Vagina (tissue), 2 donors: Measurements from ENCODE around the gene FAM124A. TPM values are rescaled to one million over a fixed set of nuclear protein-coding genes. Genes with fewer than 3 reads are reported as not detected.

Source experiments
- DNase-seq, 2 donors: peaks; one replicate each; pipeline ENCODE4 v3.0.0-alpha.2; 2017; ENCODE audit errors: extremely low spot score in 2 of 2
- H3K27ac ChIP-seq: fragments of 200-600 bp; sonication (generic); one replicate; pipeline ENCODE4 v1.5.1; 2019
- H3K27me3 ChIP-seq: fragments of 200-600 bp; sonication (generic); one replicate; pipeline ENCODE4 v1.5.1; 2019
- H3K36me3 ChIP-seq, 2 donors: fragments of 200-600 bp; sonication (generic); one replicate each; pipeline ENCODE4 v1.5.1; 2017 to 2019
- H3K4me1 ChIP-seq: fragments of 200-600 bp; sonication (generic); one replicate; pipeline ENCODE4 v1.5.1; 2019
- H3K4me3 ChIP-seq, 2 donors: fragments of 200-600 bp; sonication (generic); 1 replicate in 1 of 2; 2 replicates in 1 of 2; pipeline ENCODE4 v1.5.1; 2016 to 2019
- H3K9me3 ChIP-seq: fragments of 200-600 bp; sonication (generic); one replicate; pipeline ENCODE4 v1.5.1; 2019
- POLR2A ChIP-seq, 2 donors: fragments of 450-650 bp; IDR thresholded peaks; one replicate each; pipeline ENCODE4 v1.6.1; 2017; ENCODE audit warnings: antibody characterized with exemption in 2 of 2, mild to moderate bottlenecking in 2 of 2, moderate library complexity in 2 of 2
- POLR2AphosphoS5 ChIP-seq, 2 donors: sonication (generic); formaldehyde crosslinking; IDR thresholded peaks; one replicate each; pipeline ENCODE4 v1.9.0; 2017; ENCODE audit warnings: antibody characterized with exemption in 2 of 2, mild to moderate bottlenecking in 2 of 2, low read depth in 1 of 2; ENCODE audit not compliant: insufficient read depth in 1 of 2
- intact Hi-C: fragments of 100-400 bp; cut with DNase I; formaldehyde crosslinking; loops from one replicate; pipeline ENCODE4 v1.15.1; 2023
- total RNA-seq: library from RNA; depleted of rRNA; stranded (reverse); fragments of >200 nt; gene quantifications from one replicate; pipeline ENCODE4 v1.2.3, GENCODE V29; 2016
- TF ChIP-seq, protein P1 (sequence below), 3 experiments: fragments of 450-650 bp in 2 of 3; fragments of 200-600 bp in 1 of 3; sonication (generic) in 1 of 3; IDR thresholded peaks; one replicate each; pipeline ENCODE4 v1.5.1; 2017 to 2019; ENCODE audit warnings: antibody characterized with exemption in 3 of 3, mild to moderate bottlenecking in 2 of 3, moderate library complexity in 2 of 3

Gene FAM124A
- total RNA-seq, 1 donor from 2014 or later, result 5.4 TPM

DNA sequence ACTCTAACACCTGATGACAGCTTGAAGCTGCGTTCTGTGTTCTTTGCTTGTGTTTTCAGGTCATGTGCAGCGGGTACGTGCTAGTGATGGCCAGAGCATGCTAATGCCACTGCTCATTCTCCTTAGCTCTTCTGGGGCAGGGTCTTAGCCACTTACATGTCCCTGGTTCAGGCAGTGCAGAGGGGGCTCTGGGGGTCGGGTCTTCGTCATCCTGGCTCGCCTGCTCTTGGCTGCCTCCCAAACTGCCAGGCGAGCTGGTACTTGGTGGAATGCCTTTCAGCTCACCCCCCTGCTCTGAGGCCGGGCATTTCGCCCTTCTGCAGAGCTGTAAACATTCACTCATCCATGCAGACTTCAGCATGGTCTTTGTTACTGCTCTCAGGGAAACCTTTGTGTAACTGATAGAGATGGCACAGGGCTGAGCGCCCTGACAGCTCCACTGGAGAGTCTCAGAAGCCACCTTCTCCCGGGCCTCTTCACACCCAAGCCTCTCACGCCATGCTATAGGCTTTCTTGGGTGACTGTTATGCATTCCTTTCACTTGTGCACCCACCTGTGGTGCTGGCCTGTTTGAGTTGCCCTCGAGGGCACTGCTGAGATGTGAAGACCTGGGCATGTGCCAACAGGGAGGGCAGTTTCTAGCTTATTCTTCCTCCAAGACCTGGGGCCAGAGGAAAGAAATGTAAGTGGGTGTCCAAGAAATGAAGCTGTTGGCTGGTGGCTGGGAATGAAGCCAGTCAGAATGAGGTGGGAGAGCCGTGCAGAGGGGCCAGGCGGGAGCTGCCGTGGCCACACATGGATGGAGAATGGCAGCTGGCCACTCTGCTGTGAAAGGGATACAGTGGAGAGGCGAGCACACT lies 24.4 kb downstream of the FAM124A start:
- Histone ChIP-seq H3K27ac (no peak overlapping the region), H3K9me3 (no peaks in the 10 kb centered on the region), H3K36me3 (no peaks in the 10 kb centered on the region), H3K27me3 (no peaks in the 10 kb centered on the region), H3K4me3 (peak overlapping the region in 1 of 2 donors; percentile 2), H3K4me1 (no peaks in the 10 kb centered on the region)
- TF ChIP-seq POLR2A (IDR thresholded peaks at IDR 0.05) (no peak), POLR2AphosphoS5 (IDR thresholded peaks at IDR 0.05; ENCODE audit: insufficient read depth in 1 of 2, low read depth in 1 of 2) (no peak)
- TF ChIP-seq, protein P1, sequence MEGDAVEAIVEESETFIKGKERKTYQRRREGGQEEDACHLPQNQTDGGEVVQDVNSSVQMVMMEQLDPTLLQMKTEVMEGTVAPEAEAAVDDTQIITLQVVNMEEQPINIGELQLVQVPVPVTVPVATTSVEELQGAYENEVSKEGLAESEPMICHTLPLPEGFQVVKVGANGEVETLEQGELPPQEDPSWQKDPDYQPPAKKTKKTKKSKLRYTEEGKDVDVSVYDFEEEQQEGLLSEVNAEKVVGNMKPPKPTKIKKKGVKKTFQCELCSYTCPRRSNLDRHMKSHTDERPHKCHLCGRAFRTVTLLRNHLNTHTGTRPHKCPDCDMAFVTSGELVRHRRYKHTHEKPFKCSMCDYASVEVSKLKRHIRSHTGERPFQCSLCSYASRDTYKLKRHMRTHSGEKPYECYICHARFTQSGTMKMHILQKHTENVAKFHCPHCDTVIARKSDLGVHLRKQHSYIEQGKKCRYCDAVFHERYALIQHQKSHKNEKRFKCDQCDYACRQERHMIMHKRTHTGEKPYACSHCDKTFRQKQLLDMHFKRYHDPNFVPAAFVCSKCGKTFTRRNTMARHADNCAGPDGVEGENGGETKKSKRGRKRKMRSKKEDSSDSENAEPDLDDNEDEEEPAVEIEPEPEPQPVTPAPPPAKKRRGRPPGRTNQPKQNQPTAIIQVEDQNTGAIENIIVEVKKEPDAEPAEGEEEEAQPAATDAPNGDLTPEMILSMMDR (IDR thresholded peaks at IDR 0.05), result no peak
- intact Hi-C loops, result no loop called here
- DNase-seq, result peak in 1 of 2 donors; percentile 75

DNA sequence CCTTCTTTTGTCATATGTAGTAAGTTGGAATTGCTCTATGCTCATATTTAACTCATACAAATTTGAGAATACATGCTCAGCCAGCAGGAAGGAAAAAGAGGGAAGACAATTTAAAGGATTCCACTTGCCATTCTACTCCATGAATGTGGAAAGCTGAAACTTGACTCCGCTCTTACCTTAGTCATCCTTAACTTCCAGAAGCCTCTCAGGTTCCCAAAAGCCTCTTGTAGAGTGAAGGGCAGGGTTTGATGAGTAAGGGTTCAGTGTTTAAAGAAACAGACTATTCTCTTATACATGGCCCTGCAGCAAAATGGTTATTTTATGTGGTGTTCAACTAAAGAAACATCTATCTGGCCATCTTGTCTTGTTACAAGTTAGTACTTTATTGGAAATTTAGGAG lies 27.1 kb downstream of the FAM124A start:
- Histone ChIP-seq H3K27me3 (no peaks in the 10 kb centered on the region), H3K4me3 (no peak overlapping the region), H3K36me3 (no peaks in the 10 kb centered on the region), H3K27ac (no peak overlapping the region), H3K4me1 (no peaks in the 10 kb centered on the region), H3K9me3 (no peaks in the 10 kb centered on the region)
- intact Hi-C loops, result no loop called here
- no peak for DNase-seq
- TF ChIP-seq POLR2AphosphoS5 (IDR thresholded peaks at IDR 0.05; ENCODE audit: insufficient read depth in 1 of 2, low read depth in 1 of 2), result no peak
- TF ChIP-seq POLR2A (IDR thresholded peaks at IDR 0.05), result no peak
- TF ChIP-seq, protein P1 (IDR thresholded peaks at IDR 0.05), result no peak

DNA sequence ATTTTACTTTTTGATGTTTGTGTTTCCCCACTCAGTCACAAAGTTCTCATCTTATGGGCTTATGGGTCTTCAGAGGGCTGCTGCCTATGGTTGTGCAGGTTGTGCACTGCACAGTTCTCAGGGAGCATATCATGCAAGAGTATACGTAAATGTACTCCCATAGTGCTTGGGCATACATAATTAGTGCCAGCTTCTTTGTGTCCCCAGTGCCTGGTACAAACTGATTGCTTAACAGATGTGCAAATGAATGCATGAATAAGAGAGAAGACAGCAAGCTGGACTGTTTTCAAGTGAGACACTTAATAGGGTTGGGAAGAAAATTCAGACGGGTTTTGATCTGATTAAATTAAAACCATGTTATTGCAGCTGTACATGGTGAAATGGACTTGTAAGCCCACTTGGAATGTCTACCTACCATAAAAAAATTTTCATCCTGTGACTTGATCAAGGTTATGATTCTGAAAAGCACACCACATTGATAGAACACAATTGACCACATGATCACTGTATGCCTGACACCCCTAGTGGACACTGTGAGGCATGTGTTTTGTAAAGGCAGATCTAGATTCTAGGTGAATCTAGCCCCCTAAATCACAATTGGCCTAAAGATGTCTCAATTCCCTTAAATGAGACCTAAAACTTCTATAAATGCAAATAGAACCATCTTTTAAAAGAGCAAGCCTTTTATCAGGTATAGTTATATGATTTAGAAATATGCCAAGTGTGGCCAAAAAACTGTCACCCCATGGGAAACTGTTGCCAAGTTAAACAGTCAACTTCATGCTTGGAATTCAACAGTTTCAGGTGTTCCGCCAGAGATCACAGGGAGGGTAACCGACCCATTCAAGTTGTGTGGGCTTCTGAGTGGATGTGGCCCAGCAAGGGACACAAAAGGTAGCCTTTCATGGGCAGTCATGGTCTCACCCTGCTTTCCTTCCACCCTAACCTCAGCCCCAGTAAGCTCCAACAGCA lies 27.9 kb downstream of the FAM124A start:
- TF ChIP-seq, protein P1 (IDR thresholded peaks at IDR 0.05), result no peak
- no peak for TF ChIP-seq POLR2AphosphoS5 (IDR thresholded peaks at IDR 0.05; ENCODE audit: insufficient read depth in 1 of 2, low read depth in 1 of 2)
- no peak for TF ChIP-seq POLR2A (IDR thresholded peaks at IDR 0.05)
- Histone ChIP-seq H3K4me3 (no peak overlapping the region), H3K27me3 (no peaks in the 10 kb centered on the region), H3K4me1 (no peaks in the 10 kb centered on the region), H3K9me3 (no peaks in the 10 kb centered on the region), H3K36me3 (no peaks in the 10 kb centered on the region), H3K27ac (no peak overlapping the region)
- intact Hi-C loops, result no loop called here
- DNase-seq, result peak in 1 of 2 donors; percentile 16

DNA sequence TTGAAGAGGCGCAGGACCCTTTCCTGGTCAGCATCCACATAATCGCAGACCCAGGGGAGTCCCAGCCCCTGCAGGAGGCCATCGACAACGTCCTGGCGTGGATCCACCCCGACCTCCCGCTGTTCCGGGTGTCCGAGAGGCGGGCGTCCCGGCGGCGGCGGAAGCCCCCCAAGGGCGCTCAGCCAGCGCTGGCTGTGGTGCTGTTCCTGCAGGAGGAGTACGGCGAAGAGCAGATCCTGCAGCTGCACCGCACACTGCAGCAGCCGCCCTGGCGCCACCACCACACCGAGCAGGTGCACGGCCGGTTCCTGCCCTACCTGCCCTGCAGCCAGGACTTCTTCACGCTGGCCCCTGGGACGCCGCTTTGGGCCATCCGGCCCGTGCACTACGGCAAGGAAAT lies 29.3 kb downstream of the FAM124A start:
- intact Hi-C loops, result no loop called here
- no peaks in the 10 kb centered on the region for H3K27me3 ChIP-seq
- no peak overlapping the region for H3K27ac ChIP-seq
- H3K9me3 ChIP-seq, result no peaks in the 10 kb centered on the region
- no peaks in the 10 kb centered on the region for H3K36me3 ChIP-seq
- no peak overlapping the region for H3K4me3 ChIP-seq
- no peaks in the 10 kb centered on the region for H3K4me1 ChIP-seq
- TF ChIP-seq, protein P1 (IDR thresholded peaks at IDR 0.05), result no peak
- TF ChIP-seq POLR2AphosphoS5 (IDR thresholded peaks at IDR 0.05; ENCODE audit: insufficient read depth in 1 of 2, low read depth in 1 of 2), result no peak
- TF ChIP-seq POLR2A (IDR thresholded peaks at IDR 0.05), result no peak
- no peak for DNase-seq
